Measurements from ENCODE around the gene CALCOCO2. TPM values are rescaled to one million over a fixed set of nuclear protein-coding genes. Genes with fewer than 3 reads are reported as not detected.

CALCOCO2 gene
- polyA plus RNA-seq, 1 donor (not counting 4 experiments of a cell fraction or from before 2014, with no cell fraction given): 76.0 TPM

GRCh38 chr17:48904428-48904827 lies 73.6 kb downstream of the CALCOCO2 start:
- peaks cover 4% of the 10 kb centered on the region for H3K79me2 ChIP-seq (ENCODE audit: control insufficient read depth, insufficient read depth, low read length)
- no peak overlapping the region for H2AFZ ChIP-seq (ENCODE audit: control insufficient read depth, low read length)
- H3K27ac ChIP-seq (ENCODE audit: control insufficient read depth, insufficient read depth, low read length): no peak overlapping the region
- no peaks in the 10 kb centered on the region for H3K36me3 ChIP-seq (ENCODE audit: control insufficient read depth in 2 of 2, extremely low read depth in 1 of 2, insufficient read depth in 2 of 2, low read length in 2 of 2)
- H3K9me1 ChIP-seq (ENCODE audit: control insufficient read depth, extremely low read depth, insufficient read depth, low read length): no peaks in the 10 kb centered on the region
- dilution Hi-C loops (cut with MboI; ENCODE audit: extremely low pct_ligation_motif_present, low sequenced_read_pairs): no loop called here
- no peak overlapping the region for H3K4me3 ChIP-seq (ENCODE audit: control insufficient read depth in 2 of 3, extremely low read depth in 1 of 3, insufficient read depth in 2 of 3, low read depth in 1 of 3, low read length in 3 of 3)
- no peak for DNase-seq (ENCODE audit: low read depth, low spot score)
- H3K27me3 ChIP-seq (ENCODE audit: control insufficient read depth, extremely low read depth, insufficient read depth, low read length): no peaks in the 10 kb centered on the region
- no peak overlapping the region for H3K9ac ChIP-seq (ENCODE audit: control insufficient read depth, extremely low read depth, insufficient read depth, low read length)
- no peaks in the 10 kb centered on the region for H3K9me3 ChIP-seq (ENCODE audit: control insufficient read depth, low read depth, low read length)
- no peak overlapping the region for H3K4me2 ChIP-seq (ENCODE audit: control insufficient read depth, extremely low read depth, insufficient read depth, low read depth, low read length)
- TF ChIP-seq EZH2 (IDR thresholded peaks at IDR 0.05; ENCODE audit: low read length): no peak
- no peak for TF ChIP-seq CTCF (optimal IDR thresholded peaks at IDR 0.05 in 1 of 3, IDR thresholded peaks at IDR 0.05 in 1 of 3, conservative IDR thresholded peaks at IDR 0.05 in 1 of 3; ENCODE audit: extremely low read depth in 1 of 3, insufficient read depth in 2 of 3, low read length in 3 of 3)
- H4K20me1 ChIP-seq (ENCODE audit: control insufficient read depth, extremely low read depth, insufficient read depth, low read length): no peaks in the 10 kb centered on the region
- H3K4me1 ChIP-seq (ENCODE audit: control insufficient read depth, extremely low read depth, insufficient read depth, low read length): peaks cover 6% of the 10 kb centered on the region
- FAIRE-seq: no peak

GRCh38 chr17:48905987-48906515 lies 75.2 kb downstream of the CALCOCO2 start:
- H3K27ac ChIP-seq (ENCODE audit: control insufficient read depth, insufficient read depth, low read length): no peak overlapping the region
- FAIRE-seq (no peak), DNase-seq (ENCODE audit: low read depth, low spot score) (no peak)
- H3K4me2 ChIP-seq (ENCODE audit: control insufficient read depth, extremely low read depth, insufficient read depth, low read depth, low read length): no peak overlapping the region
- peaks cover 5 to 11% of the 10 kb centered on the region in 2 experiments for H3K36me3 ChIP-seq (ENCODE audit: control insufficient read depth in 2 of 2, extremely low read depth in 1 of 2, insufficient read depth in 2 of 2, low read length in 2 of 2)
- no peak for TF ChIP-seq EZH2 (IDR thresholded peaks at IDR 0.05; ENCODE audit: low read length)
- TF ChIP-seq CTCF (optimal IDR thresholded peaks at IDR 0.05 in 1 of 3, IDR thresholded peaks at IDR 0.05 in 1 of 3, conservative IDR thresholded peaks at IDR 0.05 in 1 of 3; ENCODE audit: extremely low read depth in 1 of 3, insufficient read depth in 2 of 3, low read length in 3 of 3): no peak
- peaks cover 21% of the 10 kb centered on the region for H3K79me2 ChIP-seq (ENCODE audit: control insufficient read depth, insufficient read depth, low read length)
- dilution Hi-C loops (cut with MboI; ENCODE audit: extremely low pct_ligation_motif_present, low sequenced_read_pairs): no loop called here
- H3K9me3 ChIP-seq (ENCODE audit: control insufficient read depth, low read depth, low read length): no peaks in the 10 kb centered on the region
- no peaks in the 10 kb centered on the region for H4K20me1 ChIP-seq (ENCODE audit: control insufficient read depth, extremely low read depth, insufficient read depth, low read length)
- H2AFZ ChIP-seq (ENCODE audit: control insufficient read depth, low read length): no peak overlapping the region
- H3K9me1 ChIP-seq (ENCODE audit: control insufficient read depth, extremely low read depth, insufficient read depth, low read length): no peaks in the 10 kb centered on the region
- peaks cover 20% of the 10 kb centered on the region for H3K4me1 ChIP-seq (ENCODE audit: control insufficient read depth, extremely low read depth, insufficient read depth, low read length)
- no peak overlapping the region for H3K4me3 ChIP-seq (ENCODE audit: control insufficient read depth in 2 of 3, extremely low read depth in 1 of 3, insufficient read depth in 2 of 3, low read depth in 1 of 3, low read length in 3 of 3)
- H3K27me3 ChIP-seq (ENCODE audit: control insufficient read depth, extremely low read depth, insufficient read depth, low read length): no peaks in the 10 kb centered on the region
- no peak overlapping the region for H3K9ac ChIP-seq (ENCODE audit: control insufficient read depth, extremely low read depth, insufficient read depth, low read length)
